Measurements from ENCODE around the gene FAM209B.

Gene FAM209B

DNA sequence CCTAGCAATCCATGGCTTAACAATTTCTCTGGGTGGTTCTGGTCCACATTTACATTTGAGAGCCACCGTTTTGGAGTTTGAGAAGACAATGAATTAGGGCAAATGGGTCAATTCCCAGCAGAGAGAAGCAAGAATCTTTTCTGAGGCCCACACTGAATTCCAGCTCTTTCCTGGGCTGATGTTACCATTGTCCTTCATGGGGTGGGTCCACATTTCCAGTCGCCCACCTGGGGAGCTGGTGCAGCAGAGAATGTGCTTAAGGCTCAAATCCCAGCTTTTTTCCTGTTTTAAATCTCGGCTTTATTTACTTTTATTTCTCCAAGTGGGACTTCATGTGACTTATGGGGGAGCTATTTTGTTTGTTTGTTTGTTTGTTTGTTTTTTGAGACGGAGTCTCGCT is 51.9 kb downstream of the FAM209B start:
- TF ChIP-seq, protein P1, sequence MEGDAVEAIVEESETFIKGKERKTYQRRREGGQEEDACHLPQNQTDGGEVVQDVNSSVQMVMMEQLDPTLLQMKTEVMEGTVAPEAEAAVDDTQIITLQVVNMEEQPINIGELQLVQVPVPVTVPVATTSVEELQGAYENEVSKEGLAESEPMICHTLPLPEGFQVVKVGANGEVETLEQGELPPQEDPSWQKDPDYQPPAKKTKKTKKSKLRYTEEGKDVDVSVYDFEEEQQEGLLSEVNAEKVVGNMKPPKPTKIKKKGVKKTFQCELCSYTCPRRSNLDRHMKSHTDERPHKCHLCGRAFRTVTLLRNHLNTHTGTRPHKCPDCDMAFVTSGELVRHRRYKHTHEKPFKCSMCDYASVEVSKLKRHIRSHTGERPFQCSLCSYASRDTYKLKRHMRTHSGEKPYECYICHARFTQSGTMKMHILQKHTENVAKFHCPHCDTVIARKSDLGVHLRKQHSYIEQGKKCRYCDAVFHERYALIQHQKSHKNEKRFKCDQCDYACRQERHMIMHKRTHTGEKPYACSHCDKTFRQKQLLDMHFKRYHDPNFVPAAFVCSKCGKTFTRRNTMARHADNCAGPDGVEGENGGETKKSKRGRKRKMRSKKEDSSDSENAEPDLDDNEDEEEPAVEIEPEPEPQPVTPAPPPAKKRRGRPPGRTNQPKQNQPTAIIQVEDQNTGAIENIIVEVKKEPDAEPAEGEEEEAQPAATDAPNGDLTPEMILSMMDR (IDR thresholded peaks at IDR 0.05; ENCODE audit: low read depth, low read length) = no peak
- no peak for DNase-seq (ENCODE audit: low read depth in 2 of 2)
- no peak overlapping the region for H3K4me3 ChIP-seq (replicated peaks in 1 of 2; ENCODE audit: low read depth in 2 of 2, low read length in 2 of 2)

All from cardiac fibroblast (primary cell).